Measurements from ENCODE around the gene BUD13.

GRCh38 chr11:116814502-116814901, 41.7 kb upstream of the BUD13 start:
- TF ChIP-seq POLR2A (IDR thresholded peaks at IDR 0.05): no peak
- no peak for TF ChIP-seq CTCF (IDR thresholded peaks at IDR 0.05 in 4 of 5, conservative IDR thresholded peaks at IDR 0.05 in 1 of 5)

Data from gastrocnemius medialis (tissue), 4 donors.